GM18867 (cell line): ENCODE data around the gene KRTAP4-11.
"Not testable (repeated sequence)": the region's sequence is repeated elsewhere in the genome, so short reads cannot be mapped to it uniquely, and the experiment has no call there.

Source experiments
- ATAC-seq: cut with Tn5 transposase; IDR thresholded peaks from one replicate; pipeline ENCODE4 v1.9.1; 2021; ENCODE audit warnings: mild to moderate bottlenecking, moderate library complexity; ENCODE audit not compliant: unreplicated experiment

KRTAP4-11 gene

GRCh38 chr17:41117846-41118386 lies at the start of gene KRTAP4-11:
Gene KRTAP4-11, minus strand, starts transcription at chr17:41118373. Its CDS starts 58 bp downstream, at chr17:41118315.
- not testable (repeated sequence) for ATAC-seq

- no peak for ATAC-seq
Observed at GRCh38 chr17:41167561-41167960, 49.4 kb upstream of the KRTAP4-11 start.

- no peak for ATAC-seq
Observed at GRCh38 chr17:41163828-41164227, 45.7 kb upstream of the KRTAP4-11 start.

- no peak for ATAC-seq
Observed at GRCh38 chr17:41160648-41161047, 42.5 kb upstream of the KRTAP4-11 start, which contains the start of gene KRTAP4-4. Gene KRTAP4-4, minus strand, starts transcription at chr17:41160748. Its CDS starts 57 bp downstream, at chr17:41160691.

GRCh38 chr17:41160190-41160589 lies 42.0 kb upstream of the KRTAP4-11 start:
- not testable (repeated sequence) for ATAC-seq

GRCh38 chr17:41153856-41154255 lies 35.7 kb upstream of the KRTAP4-11 start:
- no peak for ATAC-seq

GRCh38 chr17:41151525-41151924 lies 33.4 kb upstream of the KRTAP4-11 start:
- ATAC-seq = no peak

GRCh38 chr17:41150026-41150425 lies 31.9 kb upstream of the KRTAP4-11 start:
- no peak for ATAC-seq

GRCh38 chr17:41149652-41149985 lies 31.4 kb upstream of the KRTAP4-11 start, which contains the start of gene KRTAP4-5:
Gene KRTAP4-5, minus strand, starts transcription at chr17:41149825. Its CDS starts 58 bp downstream, at chr17:41149767.
- no peak for ATAC-seq

- ATAC-seq = not testable (repeated sequence)
Observed at GRCh38 chr17:41148971-41149651, 30.9 kb upstream of the KRTAP4-11 start.

- ATAC-seq = no peak
Observed at GRCh38 chr17:41147531-41148204, 29.5 kb upstream of the KRTAP4-11 start.

- ATAC-seq = no peak
Observed at GRCh38 chr17:41145261-41145660, 27.1 kb upstream of the KRTAP4-11 start.

GRCh38 chr17:41144846-41145245 lies 26.7 kb upstream of the KRTAP4-11 start:
- ATAC-seq = no peak

GRCh38 chr17:41141361-41141760 lies 23.2 kb upstream of the KRTAP4-11 start:
- no peak for ATAC-seq

GRCh38 chr17:41140360-41141131 lies 22.4 kb upstream of the KRTAP4-11 start, which contains the start of gene KRTAP4-6:
Gene KRTAP4-6, minus strand, starts transcription at chr17:41140544. Its CDS starts 57 bp downstream, at chr17:41140487.
- ATAC-seq = no peak

GRCh38 chr17:41139865-41140264 lies 21.7 kb upstream of the KRTAP4-11 start:
- not testable (repeated sequence) for ATAC-seq

- no peak for ATAC-seq
Observed at GRCh38 chr17:41133880-41134735, 15.9 kb upstream of the KRTAP4-11 start.

GRCh38 chr17:41131979-41132378 lies 13.8 kb upstream of the KRTAP4-11 start:
- ATAC-seq = no peak

GRCh38 chr17:41127371-41127770 lies 9.2 kb upstream of the KRTAP4-11 start:
- no peak for ATAC-seq

GRCh38 chr17:41126412-41126811 lies 8.2 kb upstream of the KRTAP4-11 start:
- no peak for ATAC-seq
